ENCODE results near the gene OR2AK2. TPM values are rescaled to one million over a fixed set of nuclear protein-coding genes. Genes with fewer than 3 reads are reported as not detected.

The OR2AK2 gene
- total RNA-seq (2014; rRNA removed; shearing (Covaris generic)) (0.35 TPM in 1 of 2 replicates, not detected in the other), polyA plus RNA-seq (2016; fragmentation: Nextera tagmentation; extraction: Ambion mirVana) (not detected in 2 replicates)
- long read RNA-seq: 0 reads

GRCh38 chr1:247964933-247965332 lies at the start of gene OR2AK2:
Gene OR2AK2 (plus strand): TSS chr1:247965233. CDS start chr1:247965377, 144 bp downstream.
- peaks cover 23% of the 10 kb centered on the region for H3K36me3 Mint-ChIP-seq (ENCODE audit: low read depth)
- Histone ChIP-seq H3K79me2 (replicated peaks; ENCODE audit: insufficient read depth) (no peaks in the 10 kb centered on the region), H3K27me3 (ENCODE audit: insufficient read depth) (no peaks in the 10 kb centered on the region), H3K4me3 (no peak within 1 kb of the TSS), H3K4me2 (no peak within 1 kb of the TSS), H3K36me3 (ENCODE audit: insufficient read depth) (no peaks in the 10 kb centered on the region; the same call in 1 of the 2 replicates), H3K9me2 (ENCODE audit: insufficient read depth) (no peaks in the 10 kb centered on the region), H2AFZ (no peak within 1 kb of the TSS), H3K4me1 (ENCODE audit: insufficient read depth) (no peaks in the 10 kb centered on the region), H3F3A (replicated peaks; ENCODE audit: low read depth) (no peaks in the 10 kb centered on the region), H3K27ac (ENCODE audit: low read depth) (no peak within 1 kb of the TSS), H4K20me1 (replicated peaks; ENCODE audit: insufficient read depth) (no peaks in the 10 kb centered on the region)
- no peak within 1 kb of the TSS for H3K4me3 Mint-ChIP-seq
- peaks cover 83% of the 10 kb centered on the region for H3K9me3 Mint-ChIP-seq
- no peak for TF ChIP-seq JUNB (IDR thresholded peaks at IDR 0.05; ENCODE audit: unreplicated experiment)
- no peak for TF ChIP-seq CTCF (conservative IDR thresholded peaks at IDR 0.05; ENCODE audit: low read depth in 2 of 2)
- no peak for TF ChIP-seq ZNF331 (CRISPR knock-in tag; IDR thresholded peaks at IDR 0.05; ENCODE audit: low read depth)
- TF ChIP-seq STAT1 (IDR thresholded peaks at IDR 0.05; ENCODE audit: unreplicated experiment): no peak
- no peaks in the 10 kb centered on the region for H3K4me1 Mint-ChIP-seq
- no peak for ATAC-seq
- H3K27me3 Mint-ChIP-seq (ENCODE audit: insufficient read depth, low read depth, poor library complexity): no peaks in the 10 kb centered on the region
- no peak within 1 kb of the TSS for H3K27ac Mint-ChIP-seq
- DNase-seq (ENCODE audit: low spot score): no peak

- Histone ChIP-seq H2AFZ (no peak within 1 kb of the TSS), H3F3A (replicated peaks; ENCODE audit: low read depth) (no peaks in the 10 kb centered on the region), H3K36me3 (ENCODE audit: insufficient read depth) (no peaks in the 10 kb centered on the region), H3K4me2 (no peak within 1 kb of the TSS), H4K20me1 (replicated peaks; ENCODE audit: insufficient read depth) (no peaks in the 10 kb centered on the region), H3K27me3 (ENCODE audit: insufficient read depth) (no peaks in the 10 kb centered on the region), H3K27ac (ENCODE audit: low read depth) (no peak within 1 kb of the TSS), H3K4me1 (ENCODE audit: insufficient read depth) (no peaks in the 10 kb centered on the region), H3K9me2 (ENCODE audit: insufficient read depth) (no peaks in the 10 kb centered on the region), H3K79me2 (replicated peaks; ENCODE audit: insufficient read depth) (no peaks in the 10 kb centered on the region), H3K4me3 (no peak within 1 kb of the TSS)
- no peak within 1 kb of the TSS for H3K4me3 Mint-ChIP-seq
- no peaks in the 10 kb centered on the region for H3K27me3 Mint-ChIP-seq (ENCODE audit: insufficient read depth, low read depth, poor library complexity)
- no peak for ATAC-seq
- H3K4me1 Mint-ChIP-seq: no peaks in the 10 kb centered on the region
- no peaks in the 10 kb centered on the region for H3K36me3 Mint-ChIP-seq (ENCODE audit: low read depth)
- DNase-seq (ENCODE audit: low spot score): no peak
- no peak within 1 kb of the TSS for H3K27ac Mint-ChIP-seq
- peaks cover 63% of the 10 kb centered on the region for H3K9me3 Mint-ChIP-seq
- TF ChIP-seq EZH2 (IDR thresholded peaks at IDR 0.05; ENCODE audit: low read depth, unreplicated experiment) (no peak), EZH2phosphoT487 (IDR thresholded peaks at IDR 0.05; ENCODE audit: unreplicated experiment) (no peak), NANOG (IDR thresholded peaks at IDR 0.05; ENCODE audit: borderline replicate concordance) (no peak), CTCF (conservative IDR thresholded peaks at IDR 0.05; ENCODE audit: low read depth in 2 of 2) (no peak), ZNF114 (CRISPR knock-in tag; IDR thresholded peaks at IDR 0.05) (no peak), JUNB (IDR thresholded peaks at IDR 0.05; ENCODE audit: unreplicated experiment) (no peak), ETS1 (IDR thresholded peaks at IDR 0.05) (no peak), POLR2AphosphoS5 (IDR thresholded peaks at IDR 0.05; ENCODE audit: low read depth) (no peak), ZNF331 (CRISPR knock-in tag; IDR thresholded peaks at IDR 0.05; ENCODE audit: low read depth) (no peak), REST (IDR thresholded peaks at IDR 0.05; ENCODE audit: unreplicated experiment) (no peak), CREB1 (CRISPR knock-in tag; IDR thresholded peaks at IDR 0.05; ENCODE audit: low read depth) (no peak), STAT1 (IDR thresholded peaks at IDR 0.05; ENCODE audit: unreplicated experiment) (no peak)
These were observed 45.1 kb upstream of the OR2AK2 start, which contains the start of gene OR2T8 for GRCh38 chr1:247919952-247920351. Gene OR2T8 (plus strand): TSS chr1:247920252. CDS start chr1:247921018, 766 bp downstream.
